ENCODE results near the gene GRM7.

GRM7 gene

GRCh38 chr3:7322957-7323669 lies 462.2 kb downstream of the GRM7 start:
- in situ Hi-C loops (cut with MboI; ENCODE audit: low pct_unique_long_range_greater_than_20kb, low sequenced_read_pairs, unreplicated experiment) = no loop called here
- TF ChIP-seq, protein P1, sequence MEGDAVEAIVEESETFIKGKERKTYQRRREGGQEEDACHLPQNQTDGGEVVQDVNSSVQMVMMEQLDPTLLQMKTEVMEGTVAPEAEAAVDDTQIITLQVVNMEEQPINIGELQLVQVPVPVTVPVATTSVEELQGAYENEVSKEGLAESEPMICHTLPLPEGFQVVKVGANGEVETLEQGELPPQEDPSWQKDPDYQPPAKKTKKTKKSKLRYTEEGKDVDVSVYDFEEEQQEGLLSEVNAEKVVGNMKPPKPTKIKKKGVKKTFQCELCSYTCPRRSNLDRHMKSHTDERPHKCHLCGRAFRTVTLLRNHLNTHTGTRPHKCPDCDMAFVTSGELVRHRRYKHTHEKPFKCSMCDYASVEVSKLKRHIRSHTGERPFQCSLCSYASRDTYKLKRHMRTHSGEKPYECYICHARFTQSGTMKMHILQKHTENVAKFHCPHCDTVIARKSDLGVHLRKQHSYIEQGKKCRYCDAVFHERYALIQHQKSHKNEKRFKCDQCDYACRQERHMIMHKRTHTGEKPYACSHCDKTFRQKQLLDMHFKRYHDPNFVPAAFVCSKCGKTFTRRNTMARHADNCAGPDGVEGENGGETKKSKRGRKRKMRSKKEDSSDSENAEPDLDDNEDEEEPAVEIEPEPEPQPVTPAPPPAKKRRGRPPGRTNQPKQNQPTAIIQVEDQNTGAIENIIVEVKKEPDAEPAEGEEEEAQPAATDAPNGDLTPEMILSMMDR (IDR thresholded peaks at IDR 0.05; ENCODE audit: extremely low read depth, insufficient read depth, missing control alignments) = no peak
- DNase-seq (ENCODE audit: low spot score) = no peak

DNA sequence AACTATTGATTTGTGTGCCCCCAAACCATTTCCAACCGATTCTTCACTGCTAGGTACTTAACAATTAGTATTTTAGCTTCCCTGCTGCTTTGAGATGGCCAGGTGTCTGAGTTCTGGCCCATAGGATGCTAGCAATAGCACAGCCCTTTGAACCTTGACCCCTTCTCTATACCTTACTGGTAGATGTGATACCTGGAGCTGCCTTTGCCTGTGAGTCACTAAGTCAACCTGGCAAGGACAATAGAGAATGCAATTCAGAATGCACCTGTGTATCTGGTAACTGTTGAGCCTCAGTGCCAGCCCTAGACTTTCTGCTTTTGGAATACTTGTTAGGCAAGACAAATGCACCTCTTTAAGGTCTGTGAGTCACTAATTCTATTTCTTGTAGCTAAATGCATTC lies 467.4 kb downstream of the GRM7 start:
- TF ChIP-seq, protein P1 (IDR thresholded peaks at IDR 0.05; ENCODE audit: extremely low read depth, insufficient read depth, missing control alignments) = no peak
- in situ Hi-C loops (cut with MboI; ENCODE audit: low pct_unique_long_range_greater_than_20kb, low sequenced_read_pairs, unreplicated experiment) = no loop called here
- DNase-seq (ENCODE audit: low spot score) = no peak

- TF ChIP-seq, protein P1 (IDR thresholded peaks at IDR 0.05; ENCODE audit: extremely low read depth, insufficient read depth, missing control alignments) = no peak
- in situ Hi-C loops (cut with MboI; ENCODE audit: low pct_unique_long_range_greater_than_20kb, low sequenced_read_pairs, unreplicated experiment) = no loop called here
- DNase-seq (ENCODE audit: low spot score) = no peak
These were observed 471.8 kb downstream of the GRM7 start for GRCh38 chr3:7332696-7333095.

GRCh38 chr3:7333125-7333524 lies 472.2 kb downstream of the GRM7 start:
- TF ChIP-seq, protein P1 (IDR thresholded peaks at IDR 0.05; ENCODE audit: extremely low read depth, insufficient read depth, missing control alignments) = no peak
- no peak for DNase-seq (ENCODE audit: low spot score)
- in situ Hi-C loops (cut with MboI; ENCODE audit: low pct_unique_long_range_greater_than_20kb, low sequenced_read_pairs, unreplicated experiment) = no loop called here

DNA sequence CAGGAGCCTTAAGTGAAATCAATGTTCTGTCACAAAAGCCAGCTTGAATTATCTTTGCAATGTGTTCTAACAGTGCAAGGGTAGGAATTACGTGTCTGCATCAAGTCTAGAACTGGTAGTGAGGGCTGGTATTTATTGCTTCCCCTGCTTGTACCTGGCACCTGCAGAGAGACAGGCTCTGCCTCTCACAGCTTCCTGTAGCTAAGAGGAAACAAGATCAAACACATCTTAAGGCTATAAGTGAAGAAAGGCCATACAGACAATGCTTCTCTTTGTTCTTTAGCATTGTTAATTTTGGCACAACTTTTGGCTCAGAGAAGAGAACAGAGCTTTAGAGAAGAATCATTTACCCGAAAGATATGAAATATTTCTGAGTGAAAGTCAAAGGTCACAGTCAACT lies 479.9 kb downstream of the GRM7 start:
- DNase-seq (ENCODE audit: low spot score) = no peak
- TF ChIP-seq, protein P1 (IDR thresholded peaks at IDR 0.05; ENCODE audit: extremely low read depth, insufficient read depth, missing control alignments) = no peak
- in situ Hi-C loops (cut with MboI; ENCODE audit: low pct_unique_long_range_greater_than_20kb, low sequenced_read_pairs, unreplicated experiment) = no loop called here

DNA sequence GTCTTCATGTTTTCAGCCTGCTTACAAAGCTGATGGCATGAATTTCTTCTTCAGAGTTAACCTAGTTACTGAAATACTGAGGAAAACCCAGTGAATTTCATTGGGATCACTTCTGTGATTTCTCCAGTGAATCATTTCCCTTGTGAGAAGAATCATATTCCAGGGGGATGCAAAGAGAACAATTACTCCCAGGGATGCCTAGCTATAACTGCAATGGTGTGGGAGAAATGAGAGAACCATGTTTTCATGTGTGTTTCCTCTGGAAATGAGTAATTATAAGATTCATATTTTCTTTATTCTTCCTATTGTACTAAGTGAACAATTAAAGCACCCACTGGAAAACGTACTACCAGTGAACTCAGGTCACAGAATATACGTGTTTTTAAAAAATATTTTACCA lies 485.4 kb downstream of the GRM7 start:
- in situ Hi-C loops (cut with MboI; ENCODE audit: low pct_unique_long_range_greater_than_20kb, low sequenced_read_pairs, unreplicated experiment) = no loop called here
- DNase-seq (ENCODE audit: low spot score) = no peak
- TF ChIP-seq, protein P1 (IDR thresholded peaks at IDR 0.05; ENCODE audit: extremely low read depth, insufficient read depth, missing control alignments) = no peak
